ENCODE measurements around the gene STK24.

GRCh38 chr13:98439126-98439828, 137.6 kb downstream of the STK24 start:
- TF ChIP-seq CTCF (conservative IDR thresholded peaks at IDR 0.05; ENCODE audit: low read length) (no peak), EZH2phosphoT487 (IDR thresholded peaks at IDR 0.05; ENCODE audit: borderline replicate concordance, low read depth, low read length) (no peak)

Measured in OCI-LY7 (cell line).